ENCODE measurements around the gene FGF8. TPM values are rescaled to one million over a fixed set of nuclear protein-coding genes. Genes with fewer than 3 reads are reported as not detected.

Gene FGF8
- total RNA-seq, 1 donor from 2014 or later = not detected

DNA sequence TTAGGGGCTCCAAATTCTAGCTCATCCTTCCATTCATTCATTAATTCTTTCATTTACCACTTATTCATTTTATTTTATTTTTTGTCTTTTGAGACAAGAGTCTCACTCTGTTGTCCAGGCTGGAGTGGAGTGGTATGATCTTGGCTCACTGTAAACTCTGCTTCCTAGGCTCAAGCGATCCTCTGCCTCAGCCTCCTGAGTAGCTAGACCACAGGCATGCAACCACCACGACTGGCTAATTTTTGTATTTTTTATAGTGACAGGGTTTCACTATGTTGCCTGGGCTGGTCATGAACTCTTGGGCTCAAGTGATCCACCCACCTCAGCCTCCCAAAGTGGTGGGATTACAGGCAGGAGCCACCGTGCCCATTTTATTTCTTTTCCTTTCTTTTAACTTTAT, 31.6 kb downstream of the FGF8 start:
- Mint-ChIP-seq H3K4me3 (ENCODE audit: unreplicated experiment) (no peak overlapping the region), H3K27ac (ENCODE audit: unreplicated experiment) (no peak overlapping the region), H3K27me3 (ENCODE audit: unreplicated experiment) (peaks cover 46% of the 10 kb centered on the region), H3K36me3 (ENCODE audit: unreplicated experiment) (peaks cover 3% of the 10 kb centered on the region), H3K4me1 (ENCODE audit: unreplicated experiment) (no peaks in the 10 kb centered on the region), H3K9me3 (ENCODE audit: unreplicated experiment) (no peaks in the 10 kb centered on the region)
- TF ChIP-seq, protein P1, sequence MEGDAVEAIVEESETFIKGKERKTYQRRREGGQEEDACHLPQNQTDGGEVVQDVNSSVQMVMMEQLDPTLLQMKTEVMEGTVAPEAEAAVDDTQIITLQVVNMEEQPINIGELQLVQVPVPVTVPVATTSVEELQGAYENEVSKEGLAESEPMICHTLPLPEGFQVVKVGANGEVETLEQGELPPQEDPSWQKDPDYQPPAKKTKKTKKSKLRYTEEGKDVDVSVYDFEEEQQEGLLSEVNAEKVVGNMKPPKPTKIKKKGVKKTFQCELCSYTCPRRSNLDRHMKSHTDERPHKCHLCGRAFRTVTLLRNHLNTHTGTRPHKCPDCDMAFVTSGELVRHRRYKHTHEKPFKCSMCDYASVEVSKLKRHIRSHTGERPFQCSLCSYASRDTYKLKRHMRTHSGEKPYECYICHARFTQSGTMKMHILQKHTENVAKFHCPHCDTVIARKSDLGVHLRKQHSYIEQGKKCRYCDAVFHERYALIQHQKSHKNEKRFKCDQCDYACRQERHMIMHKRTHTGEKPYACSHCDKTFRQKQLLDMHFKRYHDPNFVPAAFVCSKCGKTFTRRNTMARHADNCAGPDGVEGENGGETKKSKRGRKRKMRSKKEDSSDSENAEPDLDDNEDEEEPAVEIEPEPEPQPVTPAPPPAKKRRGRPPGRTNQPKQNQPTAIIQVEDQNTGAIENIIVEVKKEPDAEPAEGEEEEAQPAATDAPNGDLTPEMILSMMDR (IDR thresholded peaks at IDR 0.05) = no peak
- DNase-seq (ENCODE audit: extremely low spot score, unreplicated experiment) = no peak

DNA sequence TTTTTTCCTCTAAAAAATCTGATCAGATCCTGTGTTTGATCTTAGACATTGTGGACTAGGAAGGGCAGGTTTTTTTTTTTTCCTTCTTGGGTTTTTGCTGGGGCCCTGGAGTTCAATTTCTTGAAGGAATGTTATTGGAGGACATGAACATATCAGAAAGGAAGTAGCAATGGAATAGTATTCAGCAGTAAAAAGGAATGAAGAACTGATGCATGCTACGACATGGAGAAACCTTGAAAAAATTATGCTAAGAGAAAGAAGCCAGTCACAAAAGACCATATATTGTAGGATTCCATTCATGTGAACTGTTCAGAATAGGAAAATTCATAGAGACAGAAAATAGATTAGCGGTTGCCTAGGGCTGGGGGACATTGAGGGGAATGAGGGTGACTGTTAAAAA, 34.0 kb downstream of the FGF8 start:
- Mint-ChIP-seq H3K27me3 (ENCODE audit: unreplicated experiment) (peaks cover 43% of the 10 kb centered on the region), H3K27ac (ENCODE audit: unreplicated experiment) (no peak overlapping the region), H3K36me3 (ENCODE audit: unreplicated experiment) (peaks cover 3% of the 10 kb centered on the region), H3K9me3 (ENCODE audit: unreplicated experiment) (no peaks in the 10 kb centered on the region), H3K4me3 (ENCODE audit: unreplicated experiment) (no peak overlapping the region), H3K4me1 (ENCODE audit: unreplicated experiment) (no peaks in the 10 kb centered on the region)
- no peak for DNase-seq (ENCODE audit: extremely low spot score, unreplicated experiment)
- TF ChIP-seq, protein P1 (IDR thresholded peaks at IDR 0.05) = no peak

DNA sequence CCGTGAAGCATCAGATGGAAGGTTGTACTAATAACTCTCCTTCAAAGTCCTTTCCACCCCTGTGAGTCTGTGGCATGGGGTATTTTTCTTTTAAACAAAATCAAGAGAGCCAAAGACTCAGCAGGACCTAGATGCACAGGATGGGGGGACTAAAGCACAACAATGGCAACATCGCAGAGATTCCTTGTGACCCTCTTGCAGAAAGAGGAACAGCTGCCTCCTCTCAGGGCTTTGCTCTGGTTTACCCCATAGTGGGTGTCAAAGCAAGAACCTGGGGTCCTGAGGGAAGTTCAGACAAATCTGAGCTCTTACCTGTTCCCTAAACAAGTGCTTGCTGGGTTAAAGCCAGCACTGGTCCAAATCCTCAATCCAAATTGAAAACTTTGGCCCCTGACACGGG, 39.2 kb downstream of the FGF8 start:
- Mint-ChIP-seq H3K36me3 (ENCODE audit: unreplicated experiment) (no peaks in the 10 kb centered on the region), H3K9me3 (ENCODE audit: unreplicated experiment) (no peaks in the 10 kb centered on the region), H3K4me3 (ENCODE audit: unreplicated experiment) (no peak overlapping the region), H3K27me3 (ENCODE audit: unreplicated experiment) (peaks cover 54% of the 10 kb centered on the region), H3K4me1 (ENCODE audit: unreplicated experiment) (no peaks in the 10 kb centered on the region), H3K27ac (ENCODE audit: unreplicated experiment) (no peak overlapping the region)
- no peak for DNase-seq (ENCODE audit: extremely low spot score, unreplicated experiment)
- TF ChIP-seq, protein P1 (IDR thresholded peaks at IDR 0.05) = no peak

DNA sequence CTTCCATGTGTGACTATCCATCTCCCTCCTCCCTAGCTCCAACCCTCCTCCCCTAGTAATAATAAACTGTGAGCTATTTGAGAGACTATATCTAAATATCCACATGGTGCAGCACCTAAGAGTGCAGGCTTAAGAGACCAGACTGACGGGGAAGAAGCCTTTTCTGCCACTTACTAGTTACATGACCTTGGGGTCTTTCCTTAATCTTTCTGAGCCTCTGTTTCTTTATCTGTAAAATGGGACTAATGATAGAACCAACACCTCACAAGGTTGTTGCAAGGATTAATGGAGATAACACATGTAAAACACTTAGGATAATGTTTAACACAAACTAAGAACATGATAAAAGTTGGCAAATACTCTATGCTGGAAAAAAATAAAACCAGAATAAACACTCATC, 43.8 kb downstream of the FGF8 start:
- no peak overlapping the region for H3K4me3 Mint-ChIP-seq (ENCODE audit: unreplicated experiment)
- H3K9me3 Mint-ChIP-seq (ENCODE audit: unreplicated experiment) = no peaks in the 10 kb centered on the region
- H3K27me3 Mint-ChIP-seq (ENCODE audit: unreplicated experiment) = peaks cover 46% of the 10 kb centered on the region
- H3K27ac Mint-ChIP-seq (ENCODE audit: unreplicated experiment) = no peak overlapping the region
- TF ChIP-seq, protein P1 (IDR thresholded peaks at IDR 0.05) = no peak
- H3K4me1 Mint-ChIP-seq (ENCODE audit: unreplicated experiment) = no peaks in the 10 kb centered on the region
- no peaks in the 10 kb centered on the region for H3K36me3 Mint-ChIP-seq (ENCODE audit: unreplicated experiment)
- DNase-seq (ENCODE audit: extremely low spot score, unreplicated experiment) = no peak

DNA sequence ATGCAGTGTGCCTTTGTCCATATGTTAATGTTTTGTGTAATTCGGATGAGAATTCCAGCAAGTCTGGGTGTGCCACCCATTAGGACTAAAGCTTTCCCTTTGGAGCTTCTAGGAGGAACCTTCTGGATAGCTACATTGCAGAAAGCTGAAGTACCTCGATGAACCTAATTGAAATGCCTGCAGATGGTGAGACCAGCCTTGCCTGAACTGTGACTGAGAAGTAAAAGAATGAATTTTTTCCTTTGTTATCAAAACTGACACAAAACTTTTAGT, 49.9 kb downstream of the FGF8 start:
- no peaks in the 10 kb centered on the region for H3K9me3 Mint-ChIP-seq (ENCODE audit: unreplicated experiment)
- DNase-seq (ENCODE audit: extremely low spot score, unreplicated experiment) = no peak
- no peaks in the 10 kb centered on the region for H3K4me1 Mint-ChIP-seq (ENCODE audit: unreplicated experiment)
- no peak overlapping the region for H3K4me3 Mint-ChIP-seq (ENCODE audit: unreplicated experiment)
- H3K27me3 Mint-ChIP-seq (ENCODE audit: unreplicated experiment) = peaks cover 45% of the 10 kb centered on the region
- TF ChIP-seq, protein P1 (IDR thresholded peaks at IDR 0.05) = no peak
- H3K36me3 Mint-ChIP-seq (ENCODE audit: unreplicated experiment) = no peaks in the 10 kb centered on the region
- H3K27ac Mint-ChIP-seq (ENCODE audit: unreplicated experiment) = no peak overlapping the region

All from osteocyte (in vitro differentiated cells).